ENCODE data around the gene DVL1.

The DVL1 gene

GRCh38 chr1:1287288-1288110 is 61.7 kb downstream of the DVL1 start:
- Histone ChIP-seq H3K27me3 (ENCODE audit: control insufficient read depth, insufficient read depth, low read length) (no peaks in the 10 kb centered on the region), H3K4me3 (ENCODE audit: low read length) (no peak overlapping the region; the same call in 1 of the 2 replicates), H3K36me3 (ENCODE audit: control insufficient read depth, insufficient read depth, low read length) (no peaks in the 10 kb centered on the region; the same call in 1 of the 2 replicates), H3K9me3 (ENCODE audit: control insufficient read depth, insufficient read depth, low read length) (no peaks in the 10 kb centered on the region), H3K4me1 (ENCODE audit: control insufficient read depth, insufficient read depth, low read length) (no peaks in the 10 kb centered on the region), H3K27ac (ENCODE audit: low read length) (no peak overlapping the region)
- no peak for DNase-seq (ENCODE audit: low read depth, low spot score)
- WGBS (ENCODE audit: insufficient coverage, insufficient read length) = no CpG with 5 or more reads among the region's 46 CpGs

GRCh38 chr1:1286313-1287261 is 62.6 kb downstream of the DVL1 start:
- Histone ChIP-seq H3K36me3 (ENCODE audit: control insufficient read depth, insufficient read depth, low read length) (no peaks in the 10 kb centered on the region; the same call in 1 of the 2 replicates), H3K9me3 (ENCODE audit: control insufficient read depth, insufficient read depth, low read length) (no peaks in the 10 kb centered on the region), H3K4me1 (ENCODE audit: control insufficient read depth, insufficient read depth, low read length) (no peaks in the 10 kb centered on the region), H3K27ac (ENCODE audit: low read length) (no peak overlapping the region), H3K4me3 (ENCODE audit: low read length) (no peak overlapping the region; the same call in 1 of the 2 replicates), H3K27me3 (ENCODE audit: control insufficient read depth, insufficient read depth, low read length) (no peaks in the 10 kb centered on the region)
- DNase-seq (ENCODE audit: low read depth, low spot score) = no peak
- no CpG with 5 or more reads among the region's 50 CpGs for WGBS (ENCODE audit: insufficient coverage, insufficient read length)

GRCh38 chr1:1285611-1286311 is 63.5 kb downstream of the DVL1 start:
- H3K4me1 ChIP-seq (ENCODE audit: control insufficient read depth, insufficient read depth, low read length) = no peaks in the 10 kb centered on the region
- WGBS (ENCODE audit: insufficient coverage, insufficient read length) = no CpG with 5 or more reads among the region's 37 CpGs
- no peak for DNase-seq (ENCODE audit: low read depth, low spot score)

More at GRCh38 chr1:1285611-1286311, 63.5 kb downstream of the DVL1 start:
- Histone ChIP-seq H3K27me3 (ENCODE audit: control insufficient read depth, insufficient read depth, low read length) (no peaks in the 10 kb centered on the region), H3K36me3 (ENCODE audit: control insufficient read depth, insufficient read depth, low read length) (no peaks in the 10 kb centered on the region; the same call in 1 of the 2 replicates), H3K27ac (ENCODE audit: low read length) (no peak overlapping the region), H3K4me3 (ENCODE audit: low read length) (no peak overlapping the region), H3K9me3 (ENCODE audit: control insufficient read depth, insufficient read depth, low read length) (no peaks in the 10 kb centered on the region)
